ENCODE data around the gene DISC1.

The DISC1 gene

DNA sequence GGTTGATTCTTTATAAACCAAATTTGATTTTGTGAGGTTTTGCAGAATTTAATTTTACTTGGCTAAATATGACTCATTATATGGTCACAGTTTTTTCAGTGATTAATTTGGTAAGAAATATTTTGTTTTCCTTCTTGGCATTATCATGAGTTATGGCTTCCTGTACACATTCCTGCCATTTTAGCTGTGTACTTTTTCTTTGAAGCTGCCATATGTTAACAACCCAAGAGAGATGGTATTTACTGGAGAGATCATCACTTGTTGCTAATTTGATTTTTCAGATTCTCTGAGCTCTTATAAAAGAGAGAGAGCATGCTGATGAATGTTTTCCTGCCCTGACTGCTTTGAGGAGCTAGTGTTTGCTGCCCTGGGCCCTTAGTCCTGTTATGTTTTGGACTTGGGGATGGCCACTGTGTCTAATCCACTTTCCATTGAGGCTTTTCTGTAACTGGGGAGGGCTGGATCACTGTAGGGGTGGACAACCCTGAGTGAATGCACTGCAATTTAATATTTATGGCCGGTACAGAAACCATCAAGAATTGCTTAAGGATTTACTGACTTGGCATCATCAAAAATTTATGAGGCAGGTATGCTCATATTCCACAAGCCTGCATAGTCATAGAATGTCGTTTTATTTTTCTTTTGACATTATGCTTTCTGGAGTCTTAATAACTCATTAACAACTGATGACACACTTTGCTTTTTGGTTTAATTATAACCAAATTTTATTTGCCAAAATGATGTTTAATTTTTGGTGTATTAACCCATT, 200.9 kb downstream of the DISC1 start:
- DNase-seq: no peak

DNA sequence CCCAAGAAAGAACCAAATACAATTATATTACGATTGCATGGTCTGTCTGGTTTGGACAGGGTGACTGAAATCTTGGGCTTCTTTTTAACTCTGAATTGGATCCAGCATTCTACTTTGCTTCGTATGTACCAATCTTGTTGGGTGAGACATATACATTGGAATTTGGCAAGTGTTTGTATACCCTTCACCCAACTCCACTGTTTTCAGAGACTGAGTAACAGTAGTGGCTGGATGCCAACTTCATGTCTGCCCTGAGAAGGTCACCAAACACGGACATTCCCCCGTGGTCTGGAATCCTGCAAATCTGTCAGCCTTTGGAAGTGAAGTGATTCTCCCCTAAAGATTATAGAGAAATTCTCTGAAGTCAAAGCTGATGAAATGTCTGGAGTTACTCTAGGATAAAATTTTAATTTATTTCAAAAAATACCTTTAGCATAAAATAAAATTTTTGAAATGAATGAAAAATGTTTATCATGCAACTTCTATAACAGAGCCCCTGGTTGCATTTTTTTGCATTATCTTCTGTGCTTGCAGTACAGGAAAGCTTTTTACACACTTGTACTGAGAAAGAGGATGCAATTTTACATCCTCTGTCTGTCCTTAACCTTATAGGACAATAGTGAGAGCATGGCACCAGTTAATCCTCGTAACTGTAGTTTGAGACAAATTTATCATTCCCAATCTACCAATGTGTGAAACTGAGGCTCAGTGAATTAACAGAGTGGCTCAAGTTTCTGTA, 201.8 kb downstream of the DISC1 start:
- DNase-seq: no peak

DNA sequence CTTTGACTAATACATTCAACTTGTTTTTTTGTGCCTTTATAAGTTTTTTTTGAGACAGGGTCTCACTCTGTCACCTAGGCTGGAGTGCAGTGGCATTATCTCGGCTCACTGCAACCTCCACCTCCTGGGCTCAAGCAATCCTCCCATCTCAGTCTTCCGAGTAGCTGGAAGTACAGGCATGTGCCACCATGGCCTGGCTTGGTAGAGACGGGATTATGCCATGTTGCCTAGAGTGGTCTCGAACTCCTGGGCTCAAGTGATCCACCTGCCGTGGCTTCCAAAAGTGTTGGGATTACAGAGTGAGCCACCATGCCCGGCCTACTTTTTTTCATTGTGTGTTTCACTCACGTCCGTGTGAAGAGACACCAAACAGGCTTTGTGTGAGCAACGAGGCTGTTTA, 202.7 kb downstream of the DISC1 start:
- no peak for DNase-seq

DNA sequence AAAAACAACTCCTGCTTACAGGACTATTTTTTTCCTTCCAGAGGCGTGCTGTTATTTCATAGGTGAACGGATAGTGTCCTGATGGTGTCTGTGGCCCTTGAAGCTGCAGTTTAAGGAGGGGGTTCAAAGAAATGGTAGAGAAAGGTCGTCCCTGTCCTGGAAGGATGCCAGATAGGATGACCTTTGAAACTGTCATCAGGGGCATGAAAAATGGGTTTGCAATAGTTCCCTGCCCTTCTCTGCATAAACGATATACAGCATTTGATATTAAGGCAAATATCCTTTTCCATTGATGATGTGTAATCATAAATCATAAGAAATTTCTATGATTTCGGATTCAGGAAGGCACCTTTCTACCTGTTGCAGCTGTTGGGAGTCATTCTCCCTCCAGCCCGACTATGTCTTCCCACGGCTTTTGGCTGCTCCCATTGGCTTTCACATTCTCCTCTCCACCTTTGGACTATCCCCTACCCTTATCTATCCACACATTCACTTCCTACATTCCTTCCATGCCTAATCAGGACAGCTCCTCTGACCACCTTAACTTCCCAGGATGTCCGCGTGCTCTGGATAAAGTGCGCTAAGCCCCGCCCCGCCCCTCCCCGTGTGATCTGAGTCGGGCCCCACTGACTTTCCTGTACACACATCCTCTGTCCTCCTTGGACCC, 209.8 kb downstream of the DISC1 start:
- no peak for DNase-seq

DNA sequence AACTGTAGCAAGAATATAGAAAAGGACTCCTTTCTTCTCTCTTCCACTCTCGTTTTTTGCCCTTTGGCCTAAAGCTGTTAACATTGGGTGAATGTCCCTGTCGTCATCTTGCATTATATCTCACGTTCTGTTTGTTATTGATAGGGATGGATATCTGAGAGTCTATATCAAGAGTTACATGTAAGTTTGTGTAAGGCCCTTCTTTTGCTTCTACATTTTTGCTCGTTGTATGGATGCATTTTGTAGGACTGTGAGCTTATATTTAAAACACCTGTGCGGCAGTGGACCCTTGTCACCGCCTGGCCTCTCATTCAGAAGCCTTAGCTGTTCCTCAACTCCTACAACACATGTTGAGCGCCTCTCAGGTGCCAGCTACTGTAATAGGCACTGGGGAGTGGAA, 211.9 kb downstream of the DISC1 start:
- DNase-seq: no peak

DNA sequence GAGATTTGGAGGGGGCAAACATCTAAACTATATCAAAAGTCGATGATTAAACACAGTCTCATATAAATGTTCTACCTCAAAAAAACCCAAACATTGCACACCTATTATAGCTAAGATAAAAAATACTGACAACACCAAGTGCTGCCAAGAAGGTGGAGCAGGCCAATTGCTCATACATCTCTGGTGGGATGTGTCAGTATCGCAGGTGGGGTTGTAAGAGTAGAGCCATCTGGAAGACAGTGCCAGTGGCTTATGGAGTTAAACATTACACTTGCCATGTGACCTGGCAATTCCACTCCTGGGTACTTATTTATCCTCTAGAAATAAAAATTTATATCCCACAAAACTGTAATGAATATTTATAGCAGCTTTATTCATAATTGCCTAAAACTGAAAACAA, 213.4 kb downstream of the DISC1 start:
- no peak for DNase-seq

DNA sequence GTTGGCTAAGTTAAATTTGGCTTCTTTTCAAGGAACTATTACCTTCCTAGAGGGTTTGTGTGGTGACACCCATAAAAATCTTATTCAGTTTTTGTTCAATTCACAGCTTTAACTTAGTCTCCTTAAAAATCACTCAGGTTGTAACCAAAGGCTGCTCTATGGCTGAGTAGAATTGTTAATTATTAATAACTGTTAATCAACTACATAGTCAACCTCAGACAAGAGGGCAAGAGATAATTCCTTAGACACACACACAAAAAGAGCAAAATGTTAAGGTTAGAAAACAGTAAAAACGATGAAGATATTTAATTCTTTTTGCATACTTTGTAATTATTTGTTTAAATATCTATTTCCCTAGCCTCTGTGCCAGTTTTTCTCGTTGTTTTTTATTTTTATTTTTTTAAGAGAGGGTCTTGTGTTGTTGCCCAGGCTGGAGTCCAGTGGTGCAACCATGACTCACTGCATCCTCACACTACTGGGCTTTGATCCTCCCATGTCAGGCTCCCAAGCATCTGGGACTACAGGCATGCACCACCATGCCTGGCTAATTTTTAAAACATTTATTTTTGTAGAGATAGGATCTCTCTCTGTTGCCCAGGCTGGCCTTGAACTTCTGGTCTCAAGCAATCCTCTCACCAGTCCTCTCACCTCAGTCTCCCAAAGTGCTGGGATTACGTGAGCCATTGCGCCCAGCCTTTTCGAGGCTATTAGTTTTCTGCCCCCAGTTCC, 215.2 kb downstream of the DISC1 start:
- DNase-seq: no peak

DNA sequence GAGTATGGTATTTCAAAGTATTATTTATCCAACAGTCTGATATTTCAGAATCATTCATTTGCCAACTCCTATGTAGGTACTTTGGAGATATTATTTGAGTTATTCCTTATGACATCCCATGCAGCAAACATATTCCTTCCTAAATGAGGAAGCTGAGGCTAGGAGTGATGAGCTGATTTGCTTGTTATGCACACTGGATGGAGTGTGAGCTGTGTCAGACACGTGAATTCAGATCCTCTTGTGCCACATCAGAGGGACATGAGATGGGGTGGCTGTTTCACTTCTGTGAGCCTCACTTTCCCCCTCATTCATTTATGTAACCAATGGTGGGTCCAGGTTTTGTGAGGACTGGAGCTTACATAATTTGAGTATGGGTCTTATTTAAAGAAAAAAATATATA, 215.9 kb downstream of the DISC1 start:
- DNase-seq: no peak

DNA sequence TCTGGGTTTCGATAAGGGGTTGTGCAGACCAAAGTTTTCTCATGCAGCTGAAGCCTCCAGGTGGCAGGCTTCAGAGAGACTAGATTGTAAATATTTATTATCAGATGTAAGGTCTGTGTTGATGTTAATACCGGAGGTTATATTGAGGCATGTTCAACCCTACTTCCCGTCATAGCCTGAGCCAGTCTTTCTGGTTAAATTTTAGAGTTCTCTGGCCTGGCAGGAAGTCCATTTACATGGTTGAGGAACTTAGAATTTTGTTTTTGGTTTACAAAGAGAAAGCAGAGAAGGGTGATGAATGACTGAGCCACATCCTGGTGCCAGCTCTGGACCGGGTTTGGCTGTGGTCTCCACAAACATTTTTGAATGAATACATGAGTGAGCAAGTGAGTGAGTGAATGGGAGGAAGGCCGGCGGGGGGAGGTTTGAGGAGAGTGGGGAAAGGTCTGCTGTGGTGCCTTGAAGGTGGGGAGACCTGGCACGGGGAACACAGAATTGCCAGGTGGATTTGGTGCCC, 218.5 kb downstream of the DISC1 start:
- DNase-seq: no peak

DNA sequence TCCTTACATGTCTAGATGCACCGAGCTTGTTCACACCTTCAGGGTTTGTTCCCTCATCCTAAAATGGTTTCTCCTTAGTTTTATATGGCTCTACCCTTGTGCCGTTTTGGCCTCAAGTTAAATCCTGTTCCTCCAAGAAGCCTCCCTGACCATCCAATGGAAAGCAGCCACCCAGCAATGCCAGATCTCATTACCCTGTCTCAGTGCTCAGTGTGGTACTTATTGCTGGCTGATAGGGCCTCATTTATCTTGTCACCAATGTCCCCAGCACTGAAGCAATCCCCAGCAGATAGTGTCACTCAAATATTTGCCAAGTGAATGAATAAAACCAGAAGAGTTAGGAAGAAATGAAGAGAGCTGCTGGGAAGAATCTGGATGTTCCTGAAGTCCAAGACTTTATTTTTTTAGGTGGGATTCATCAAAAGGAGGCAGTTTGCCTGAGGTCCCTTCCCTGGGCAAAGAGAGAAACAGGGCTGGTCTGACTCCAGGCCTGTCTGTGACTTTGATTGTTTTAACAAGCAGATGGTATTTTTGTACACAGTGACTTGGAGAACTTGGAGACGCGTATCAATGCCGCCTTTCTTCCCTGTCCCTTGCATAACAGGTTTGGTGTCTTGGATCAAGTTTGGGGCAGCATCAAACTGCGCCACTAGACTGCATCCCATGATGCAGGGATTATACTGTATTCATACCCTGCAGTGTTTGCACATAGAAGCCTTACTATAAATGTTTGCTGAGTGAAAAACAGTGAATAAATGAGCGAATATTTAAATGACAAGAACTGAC, 221.2 kb downstream of the DISC1 start:
- DNase-seq: no peak

DNA sequence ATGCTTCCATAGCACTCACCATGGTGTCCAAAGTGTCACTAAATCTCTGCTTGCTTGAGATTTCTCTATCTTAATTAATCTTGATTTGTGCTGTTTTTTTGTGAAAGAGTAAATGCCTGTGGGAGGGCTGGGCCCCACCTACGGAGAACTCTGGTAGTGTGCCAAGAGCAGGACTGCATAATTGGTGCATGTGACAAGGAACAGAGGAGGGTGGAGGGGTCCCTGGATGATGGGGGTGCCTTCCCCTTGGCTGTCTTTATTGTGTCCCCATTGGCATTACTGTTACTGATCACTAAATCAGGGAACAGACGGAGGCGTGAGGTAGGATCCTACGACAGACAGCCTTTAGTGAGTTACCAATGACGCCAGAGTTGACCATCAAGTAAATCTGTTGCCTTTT, 223.4 kb downstream of the DISC1 start:
- DNase-seq: no peak

DNA sequence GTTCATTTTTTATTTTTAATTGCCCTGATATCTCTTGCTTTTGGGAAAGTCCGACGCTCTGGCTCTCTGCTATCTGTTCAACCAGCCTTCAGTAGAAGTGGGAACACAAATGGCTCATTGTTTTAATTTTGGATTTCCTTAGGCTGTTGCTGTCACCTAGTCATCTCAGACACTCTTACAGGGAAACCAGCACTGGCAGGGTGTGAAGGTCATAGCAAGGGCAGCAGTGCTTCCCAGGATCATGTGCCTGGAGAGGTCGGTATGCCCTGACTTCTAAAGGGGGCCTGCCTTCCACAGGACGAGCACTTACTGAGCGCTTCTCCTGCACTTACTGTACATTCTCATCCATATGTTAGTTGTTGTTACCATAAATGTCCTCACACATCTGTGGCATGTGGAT, 224.2 kb downstream of the DISC1 start:
- DNase-seq: no peak

DNA sequence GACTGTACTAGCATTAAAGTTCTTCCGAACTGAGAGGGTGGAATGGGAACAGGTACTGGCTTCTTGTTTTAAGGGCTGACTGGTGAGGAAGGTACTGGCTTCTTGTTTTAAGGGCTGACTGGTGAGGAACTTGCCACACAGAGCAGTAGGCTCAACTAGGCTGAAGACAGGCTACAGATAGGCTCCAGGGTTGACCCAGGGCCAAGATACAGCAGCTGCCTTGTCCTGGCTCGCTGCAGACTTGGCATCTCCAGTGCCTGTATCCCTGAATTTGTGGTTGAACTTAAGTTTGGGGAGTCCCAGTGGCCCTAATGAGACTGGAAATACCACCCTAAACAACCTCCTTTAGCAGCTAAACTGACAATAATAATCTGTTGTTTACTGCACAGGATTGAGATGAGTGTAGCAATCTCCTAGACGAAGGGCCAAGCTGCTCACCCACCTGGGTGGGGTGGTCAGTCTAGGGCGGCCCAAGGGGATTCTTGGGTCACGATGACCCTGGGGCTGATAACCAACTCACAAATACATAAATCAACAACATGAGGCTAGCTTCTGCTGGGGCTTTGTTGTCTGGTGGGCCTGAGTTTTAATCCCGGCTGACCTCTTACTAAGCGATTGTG, 227.1 kb downstream of the DISC1 start:
- no peak for DNase-seq

DNA sequence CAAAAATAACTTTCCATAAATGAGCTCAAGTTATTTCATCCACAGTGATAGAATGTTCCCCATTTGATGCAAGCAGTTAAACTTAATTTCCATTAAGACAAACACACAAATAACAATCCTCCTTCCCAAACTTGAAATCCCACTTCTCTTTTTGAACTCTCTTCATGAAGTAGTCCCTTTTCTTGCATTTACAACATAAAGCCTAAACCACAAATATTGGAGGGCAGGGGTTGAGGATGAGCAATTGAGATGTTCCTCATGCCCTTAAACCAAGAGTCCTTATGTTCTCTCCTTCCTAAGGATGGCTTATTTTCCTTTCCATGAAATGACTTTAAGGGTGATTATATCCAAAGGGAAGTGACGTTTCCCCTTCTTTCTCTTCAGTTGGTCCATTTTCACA, 228.8 kb downstream of the DISC1 start:
- DNase-seq: no peak

DNA sequence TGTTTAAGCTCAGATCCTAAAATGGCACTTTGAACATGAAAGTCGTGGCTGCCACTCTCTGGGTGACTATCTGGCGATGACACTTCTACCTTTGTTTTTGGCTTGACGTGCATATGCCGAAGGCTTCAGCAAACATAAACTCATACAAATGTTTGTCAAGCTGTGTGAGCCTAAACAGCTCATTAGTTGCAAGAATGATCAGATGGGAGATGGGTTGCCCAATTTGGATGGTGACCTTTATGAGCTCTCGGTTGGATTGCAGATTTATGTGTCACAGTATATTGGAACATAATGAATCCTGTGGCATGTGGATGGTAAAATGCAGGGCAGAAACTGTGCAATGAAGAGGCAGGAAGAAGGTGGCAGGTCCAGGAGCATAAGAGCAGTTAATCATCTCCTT, 229.3 kb downstream of the DISC1 start:
- DNase-seq: no peak

DNA sequence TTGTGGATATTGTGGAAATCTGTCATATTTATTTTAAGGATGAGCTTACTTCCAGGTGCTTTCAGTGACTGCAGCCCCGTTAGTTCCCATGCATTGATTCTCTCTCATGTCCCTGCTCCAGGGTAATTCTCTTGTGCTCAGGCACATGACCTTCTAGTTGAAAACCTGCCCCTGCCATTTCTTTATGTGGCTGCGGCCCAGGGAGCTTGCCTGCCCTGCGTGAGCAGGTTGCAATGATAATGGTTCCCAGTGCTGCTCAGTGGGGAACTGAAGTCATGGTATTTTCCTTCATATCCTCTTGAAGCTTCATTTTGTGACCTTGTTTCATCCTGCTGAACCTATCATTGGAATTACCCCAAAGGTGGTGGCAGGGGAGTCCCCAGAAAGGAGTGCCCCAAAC, 229.8 kb downstream of the DISC1 start:
- no peak for DNase-seq

DNA sequence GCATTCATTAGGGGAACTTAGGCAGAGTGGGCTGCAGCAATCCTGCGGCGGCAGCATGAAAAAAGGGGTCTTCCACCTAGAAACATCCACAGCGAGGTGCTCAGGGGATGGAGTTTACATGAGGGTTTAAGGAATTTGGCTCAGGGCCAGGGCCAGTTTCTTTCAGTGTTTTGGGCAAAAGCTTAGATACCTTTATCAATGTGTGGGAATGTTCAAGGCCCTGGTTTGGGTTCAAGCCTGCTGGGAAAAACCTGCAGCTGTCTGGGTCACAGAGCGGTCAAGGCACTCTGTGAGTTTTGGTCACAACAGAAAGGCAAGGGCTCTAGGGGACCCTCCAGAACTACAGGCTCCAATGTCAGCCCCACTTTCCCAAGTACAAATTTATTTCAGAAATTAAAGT, 230.3 kb downstream of the DISC1 start:
- DNase-seq: no peak

DNA sequence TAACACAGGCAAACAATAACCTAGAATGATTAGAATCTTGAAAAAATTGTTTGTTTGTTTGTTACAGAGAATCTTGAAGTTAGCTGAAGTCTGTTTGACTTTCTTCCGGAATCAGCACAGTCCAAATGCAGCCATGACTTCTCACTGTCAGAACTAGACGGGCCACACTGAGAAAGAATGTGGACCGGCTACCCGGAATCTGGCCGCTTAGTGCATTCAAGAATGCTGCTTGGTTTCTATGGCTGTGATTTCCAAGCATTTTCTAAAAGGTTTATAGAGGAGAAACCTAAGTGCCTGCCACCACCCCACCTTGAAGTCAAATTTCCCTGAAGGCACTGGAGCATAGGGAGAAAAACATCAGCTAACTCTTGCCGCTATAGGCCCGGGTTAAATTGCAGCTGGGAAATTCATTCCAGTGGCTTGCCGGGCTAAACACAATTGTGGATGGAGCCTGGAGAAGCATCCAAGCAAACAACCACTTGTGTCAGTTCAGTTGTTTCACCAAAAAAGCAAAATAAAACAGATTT, 231.1 kb downstream of the DISC1 start:
- DNase-seq: no peak

DNA sequence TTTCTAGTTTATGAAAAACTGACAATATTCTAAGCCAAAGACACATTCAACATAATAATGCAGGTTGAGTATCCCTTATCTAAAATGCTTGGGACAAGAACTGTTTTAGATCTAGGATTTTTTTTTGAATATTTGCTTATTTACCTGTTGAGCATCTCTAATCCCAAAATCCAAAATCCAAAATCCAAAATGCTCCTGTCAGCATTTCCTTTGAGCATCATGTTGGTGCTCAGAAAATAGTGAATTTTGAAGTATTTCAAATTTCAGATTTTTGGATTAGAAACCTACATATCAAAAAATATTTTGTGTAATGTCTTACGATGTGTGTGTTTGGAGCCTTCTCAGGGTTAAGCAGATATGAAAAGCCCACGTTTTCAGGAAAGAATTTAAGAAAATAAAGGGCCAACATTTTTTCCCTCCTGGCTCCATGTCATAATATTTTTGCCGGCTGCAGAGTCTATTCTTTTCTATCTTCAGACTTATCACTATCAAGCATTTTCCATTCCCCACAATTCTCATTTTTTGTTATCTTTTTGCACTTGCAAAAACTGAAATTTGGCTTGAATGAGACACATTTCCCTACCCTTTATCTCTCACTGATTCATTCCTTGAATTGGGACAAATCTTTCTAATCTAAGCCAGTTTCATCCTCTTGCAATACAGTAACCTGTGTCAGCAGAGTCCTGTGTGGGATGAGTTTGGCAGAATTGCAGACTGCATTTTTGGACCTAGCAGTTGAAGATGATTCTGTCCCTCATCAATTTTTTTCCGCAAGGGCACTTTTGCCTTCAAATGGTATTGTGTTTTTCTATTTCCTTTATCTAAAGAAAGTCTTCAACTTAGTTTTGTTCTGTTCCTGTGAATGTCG, 233.9 kb downstream of the DISC1 start:
- DNase-seq: no peak

Measured in CD4-positive, alpha-beta T cell treated with Interferon alpha-2 for 1 hour (primary cell).